ENCODE results near the gene GATA6.
"Not testable (repeated sequence)": the region's sequence is repeated elsewhere in the genome, so short reads cannot be mapped to it uniquely, and the experiment has no call there.

GATA6 gene

GRCh38 chr18:22214731-22215528, 45.5 kb downstream of the GATA6 start:
- H3K4me1 ChIP-seq (ENCODE audit: insufficient read depth, low read length), result peaks cover 7% of the 10 kb centered on the region
- no peak overlapping the region for H3K4me3 ChIP-seq (ENCODE audit: low read depth in 1 of 2, low read length in 2 of 2)
- no peak overlapping the region for H3K27ac ChIP-seq (ENCODE audit: low read depth, low read length)
- H3K27me3 ChIP-seq (ENCODE audit: control insufficient read depth in 1 of 2, insufficient read depth in 2 of 2, low read length in 2 of 2), result no peaks in the 10 kb centered on the region
- H3K36me3 ChIP-seq (ENCODE audit: insufficient read depth, low read length), result no peaks in the 10 kb centered on the region
- no peak overlapping the region for H3K9ac ChIP-seq (ENCODE audit: low read length)
- H3K9me3 ChIP-seq (ENCODE audit: low read length), result no peaks in the 10 kb centered on the region

- H3K9me3 ChIP-seq (ENCODE audit: low read length), result no peaks in the 10 kb centered on the region
- no peak overlapping the region for H3K9ac ChIP-seq (ENCODE audit: low read length)
- H3K27ac ChIP-seq (ENCODE audit: low read depth, low read length), result no peak overlapping the region
- no peaks in the 10 kb centered on the region for H3K36me3 ChIP-seq (ENCODE audit: insufficient read depth, low read length)
- no peaks in the 10 kb centered on the region for H3K27me3 ChIP-seq (ENCODE audit: control insufficient read depth in 1 of 2, insufficient read depth in 2 of 2, low read length in 2 of 2)
- H3K4me3 ChIP-seq (ENCODE audit: low read depth in 1 of 2, low read length in 2 of 2), result no peak overlapping the region
- H3K4me1 ChIP-seq (ENCODE audit: insufficient read depth, low read length), result no peaks in the 10 kb centered on the region
These were observed 49.4 kb downstream of the GATA6 start for GRCh38 chr18:22218835-22219234.

GRCh38 chr18:22219568-22220355, 50.4 kb downstream of the GATA6 start:
- no peak overlapping the region for H3K27ac ChIP-seq (ENCODE audit: low read depth, low read length)

GRCh38 chr18:22220585-22220984, 51.2 kb downstream of the GATA6 start:
- not testable (repeated sequence) for H3K27ac ChIP-seq (ENCODE audit: low read depth, low read length); H3K9ac ChIP-seq (ENCODE audit: low read length); H3K9me3 ChIP-seq (ENCODE audit: low read length); H3K4me3 ChIP-seq (ENCODE audit: low read depth in 1 of 2, low read length in 2 of 2); H3K4me1 ChIP-seq (ENCODE audit: insufficient read depth, low read length); H3K36me3 ChIP-seq (ENCODE audit: insufficient read depth, low read length); H3K27me3 ChIP-seq (ENCODE audit: control insufficient read depth in 1 of 2, insufficient read depth in 2 of 2, low read length in 2 of 2)

More at GRCh38 chr18:22219568-22220355, 50.4 kb downstream of the GATA6 start:
- Histone ChIP-seq H3K9ac (ENCODE audit: low read length) (no peak overlapping the region), H3K27me3 (ENCODE audit: control insufficient read depth in 1 of 2, insufficient read depth in 2 of 2, low read length in 2 of 2) (no peaks in the 10 kb centered on the region), H3K9me3 (ENCODE audit: low read length) (no peaks in the 10 kb centered on the region), H3K36me3 (ENCODE audit: insufficient read depth, low read length) (no peaks in the 10 kb centered on the region), H3K4me1 (ENCODE audit: insufficient read depth, low read length) (no peaks in the 10 kb centered on the region), H3K4me3 (ENCODE audit: low read depth in 1 of 2, low read length in 2 of 2) (no peak overlapping the region)

- Histone ChIP-seq H3K27me3 (ENCODE audit: control insufficient read depth in 1 of 2, insufficient read depth in 2 of 2, low read length in 2 of 2) (no peaks in the 10 kb centered on the region), H3K4me1 (ENCODE audit: insufficient read depth, low read length) (no peaks in the 10 kb centered on the region), H3K9me3 (ENCODE audit: low read length) (no peaks in the 10 kb centered on the region), H3K27ac (ENCODE audit: low read depth, low read length) (no peak overlapping the region), H3K4me3 (ENCODE audit: low read depth in 1 of 2, low read length in 2 of 2) (no peak overlapping the region), H3K36me3 (ENCODE audit: insufficient read depth, low read length) (no peaks in the 10 kb centered on the region), H3K9ac (ENCODE audit: low read length) (no peak overlapping the region)
These were observed 52.0 kb downstream of the GATA6 start for GRCh38 chr18:22221350-22221749.

GRCh38 chr18:22223254-22223964, 54.0 kb downstream of the GATA6 start:
- Histone ChIP-seq H3K9me3 (ENCODE audit: low read length) (no peaks in the 10 kb centered on the region), H3K27me3 (ENCODE audit: control insufficient read depth in 1 of 2, insufficient read depth in 2 of 2, low read length in 2 of 2) (no peaks in the 10 kb centered on the region), H3K36me3 (ENCODE audit: insufficient read depth, low read length) (no peaks in the 10 kb centered on the region), H3K9ac (ENCODE audit: low read length) (no peak overlapping the region), H3K4me1 (ENCODE audit: insufficient read depth, low read length) (no peaks in the 10 kb centered on the region), H3K27ac (ENCODE audit: low read depth, low read length) (no peak overlapping the region), H3K4me3 (ENCODE audit: low read depth in 1 of 2, low read length in 2 of 2) (no peak overlapping the region)

GRCh38 chr18:22223965-22224322, 54.6 kb downstream of the GATA6 start:
- no peaks in the 10 kb centered on the region for H3K27me3 ChIP-seq (ENCODE audit: control insufficient read depth in 1 of 2, insufficient read depth in 2 of 2, low read length in 2 of 2)
- no peak overlapping the region for H3K9ac ChIP-seq (ENCODE audit: low read length)
- H3K9me3 ChIP-seq (ENCODE audit: low read length), result no peaks in the 10 kb centered on the region
- no peaks in the 10 kb centered on the region for H3K36me3 ChIP-seq (ENCODE audit: insufficient read depth, low read length)
- no peak overlapping the region for H3K27ac ChIP-seq (ENCODE audit: low read depth, low read length)
- H3K4me3 ChIP-seq (ENCODE audit: low read depth in 1 of 2, low read length in 2 of 2), result no peak overlapping the region
- H3K4me1 ChIP-seq (ENCODE audit: insufficient read depth, low read length), result no peaks in the 10 kb centered on the region

GRCh38 chr18:22224339-22224738, 55.0 kb downstream of the GATA6 start:
- H3K27ac ChIP-seq (ENCODE audit: low read depth, low read length), result no peak overlapping the region
- H3K27me3 ChIP-seq (ENCODE audit: control insufficient read depth in 1 of 2, insufficient read depth in 2 of 2, low read length in 2 of 2), result no peaks in the 10 kb centered on the region
- no peaks in the 10 kb centered on the region for H3K36me3 ChIP-seq (ENCODE audit: insufficient read depth, low read length)
- no peak overlapping the region for H3K9ac ChIP-seq (ENCODE audit: low read length)
- H3K4me1 ChIP-seq (ENCODE audit: insufficient read depth, low read length), result no peaks in the 10 kb centered on the region
- H3K4me3 ChIP-seq (ENCODE audit: low read depth in 1 of 2, low read length in 2 of 2), result no peak overlapping the region
- no peaks in the 10 kb centered on the region for H3K9me3 ChIP-seq (ENCODE audit: low read length)

- Histone ChIP-seq H3K36me3 (ENCODE audit: insufficient read depth, low read length) (no peaks in the 10 kb centered on the region), H3K9ac (ENCODE audit: low read length) (no peak overlapping the region), H3K27me3 (ENCODE audit: control insufficient read depth in 1 of 2, insufficient read depth in 2 of 2, low read length in 2 of 2) (no peaks in the 10 kb centered on the region), H3K4me3 (ENCODE audit: low read depth in 1 of 2, low read length in 2 of 2) (no peak overlapping the region), H3K9me3 (ENCODE audit: low read length) (no peaks in the 10 kb centered on the region), H3K4me1 (ENCODE audit: insufficient read depth, low read length) (no peaks in the 10 kb centered on the region), H3K27ac (ENCODE audit: low read depth, low read length) (no peak overlapping the region)
These were observed 57.4 kb downstream of the GATA6 start for GRCh38 chr18:22226801-22227200.

GRCh38 chr18:22228976-22229375, 59.6 kb downstream of the GATA6 start:
- H3K27me3 ChIP-seq (ENCODE audit: control insufficient read depth in 1 of 2, insufficient read depth in 2 of 2, low read length in 2 of 2), result no peaks in the 10 kb centered on the region
- H3K36me3 ChIP-seq (ENCODE audit: insufficient read depth, low read length), result no peaks in the 10 kb centered on the region
- no peak overlapping the region for H3K9ac ChIP-seq (ENCODE audit: low read length)
- H3K9me3 ChIP-seq (ENCODE audit: low read length), result no peaks in the 10 kb centered on the region
- H3K4me3 ChIP-seq (ENCODE audit: low read depth in 1 of 2, low read length in 2 of 2), result no peak overlapping the region
- no peak overlapping the region for H3K27ac ChIP-seq (ENCODE audit: low read depth, low read length)
- H3K4me1 ChIP-seq (ENCODE audit: insufficient read depth, low read length), result no peaks in the 10 kb centered on the region

GRCh38 chr18:22229456-22230124, 60.2 kb downstream of the GATA6 start:
- Histone ChIP-seq H3K9ac (ENCODE audit: low read length) (no peak overlapping the region), H3K9me3 (ENCODE audit: low read length) (no peaks in the 10 kb centered on the region), H3K4me3 (ENCODE audit: low read depth in 1 of 2, low read length in 2 of 2) (no peak overlapping the region), H3K27ac (ENCODE audit: low read depth, low read length) (no peak overlapping the region), H3K27me3 (ENCODE audit: control insufficient read depth in 1 of 2, insufficient read depth in 2 of 2, low read length in 2 of 2) (no peaks in the 10 kb centered on the region), H3K36me3 (ENCODE audit: insufficient read depth, low read length) (no peaks in the 10 kb centered on the region), H3K4me1 (ENCODE audit: insufficient read depth, low read length) (no peaks in the 10 kb centered on the region)
